H1 (cell line): ENCODE data around the gene TSKS. TPM values are rescaled to one million over a fixed set of nuclear protein-coding genes. Genes with fewer than 3 reads are reported as not detected.

Experiments
- ASH2L ChIP-seq: fragments of 200-600, 300-600 bp; sonication (generic); IDR thresholded peaks from one replicate; pipeline ENCODE4 v1.7.1; 2017; ENCODE audit warnings: low read length
- BCL11A ChIP-seq, 2 experiments: IDR thresholded peaks; one replicate each; pipeline ENCODE4 v1.6.1; 2011; ENCODE audit warnings: low read depth in 2 of 2, low read length in 2 of 2, mild to moderate bottlenecking in 2 of 2
- BRCA1 ChIP-seq: IDR thresholded peaks from 2 replicates; pipeline ENCODE4 v1.6.1; 2012; ENCODE audit warnings: low read depth, low read length, improper control_type of control experiment
- CBX8 ChIP-seq: fragments of 300-800, 300-1000 bp; sonication (generic); IDR thresholded peaks from 2 replicates; pipeline ENCODE4 v1.7.1; 2016; ENCODE audit warnings: low read depth, low read length, borderline replicate concordance
- GABPA ChIP-seq: IDR thresholded peaks from 2 replicates; pipeline ENCODE4 v1.6.1; 2011; ENCODE audit warnings: mild to moderate bottlenecking, low read length, moderate library complexity, borderline replicate concordance; ENCODE audit not compliant: insufficient read depth
- HDAC6 ChIP-seq: IDR thresholded peaks from one replicate; pipeline ENCODE4 v1.7.1; 2012; ENCODE audit warnings: low read depth, mild to moderate bottlenecking, inconsistent platforms, low read length, moderate library complexity
- JUN ChIP-seq: IDR thresholded peaks from 2 replicates; pipeline ENCODE4 v1.6.1; 2011; ENCODE audit warnings: low read depth, mild to moderate bottlenecking, improper control_type of control experiment, low read length
- KDM1A ChIP-seq: fragments of 200-600, 300-600 bp; sonication (generic); IDR thresholded peaks from 2 replicates; pipeline ENCODE4 v1.7.1; 2016; ENCODE audit warnings: mild to moderate bottlenecking, low read length, borderline replicate concordance
- KDM5A ChIP-seq: fragments of 200-600 bp; IDR thresholded peaks from 2 replicates; pipeline ENCODE4 v1.7.1; 2012; ENCODE audit warnings: mild to moderate bottlenecking, low read length, inconsistent platforms, mixed read lengths
- POU5F1 ChIP-seq: IDR thresholded peaks from 2 replicates; pipeline ENCODE4 v1.6.1; 2011; ENCODE audit warnings: low read depth, mild to moderate bottlenecking, low read length, moderate library complexity
- SAP30 ChIP-seq: fragments of 300-600 bp; sonication (generic); IDR thresholded peaks from 2 replicates; pipeline ENCODE4 v1.7.1; 2012; ENCODE audit warnings: low read length, moderate library complexity, mild to moderate bottlenecking, inconsistent platforms; ENCODE audit not compliant: insufficient read depth, insufficient replicate concordance
- SIX5 ChIP-seq: IDR thresholded peaks from 2 replicates; pipeline ENCODE4 v1.6.1; 2011; ENCODE audit warnings: mild to moderate bottlenecking, low read depth, low read length
- SP2 ChIP-seq: IDR thresholded peaks from 2 replicates; pipeline ENCODE4 v1.6.1; 2012; ENCODE audit warnings: mild to moderate bottlenecking, low read length, inconsistent platforms
- SP4 ChIP-seq: IDR thresholded peaks from 2 replicates; pipeline ENCODE4 v1.6.1; 2012; ENCODE audit warnings: low read length, inconsistent platforms
- SUZ12 ChIP-seq: fragments of 200-600 bp; sonication (generic); IDR thresholded peaks from 2 replicates; pipeline ENCODE4 v1.6.1; 2012; ENCODE audit warnings: mild to moderate bottlenecking, inconsistent platforms, low read length, moderate library complexity, mixed read lengths
- TEAD4 ChIP-seq: IDR thresholded peaks from 2 replicates; pipeline ENCODE4 v1.6.1; 2012; ENCODE audit warnings: low read depth, low read length, inconsistent platforms, mixed read lengths
- YY1 ChIP-seq: IDR thresholded peaks from 2 replicates; pipeline ENCODE4 v1.6.1; 2011; ENCODE audit warnings: low read depth, mild to moderate bottlenecking, low read length
- polyA plus RNA-seq, 7 experiments: library from polyadenylated mRNA; depleted of rRNA in 3 of 7; stranded (reverse) in 5 of 7; unstranded in 2 of 7; fragments of >200 nt in 5 of 7; fragments of 200-250 nt in 2 of 7; gene quantifications; 1 replicate in 5 of 7; 2 replicates in 1 of 7; 4 replicates in 1 of 7; pipeline versions ENCODE4 v1.2.1 to v1.2.3, GENCODE V29; 2011 to 2013; ENCODE audit warnings: missing spikeins in 2 of 7, mixed read lengths in 2 of 7
- total RNA-seq: library from RNA; stranded (reverse); fragmentation: NEBNext Ultra II Directional; extraction: Animal tissue kit (Norgen Biotek cat#: 25700); gene quantifications from 2 replicates; pipeline ENCODE4 v1.2.1, GENCODE V29; 2021
- TF ChIP-seq, protein P1 (sequence below): IDR thresholded peaks from 2 replicates; pipeline ENCODE4 v1.6.1; 2012; ENCODE audit warnings: low read length, inconsistent platforms
- TF ChIP-seq, protein P2 (sequence below), 3 experiments: IDR thresholded peaks; 1 replicate in 2 of 3; 2 replicates in 1 of 3; pipeline versions ENCODE4 v1.5.1 to v1.6.1; 2011; ENCODE audit warnings: low read length in 3 of 3, mild to moderate bottlenecking in 3 of 3, inconsistent platforms in 2 of 3, low read depth in 1 of 3, moderate library complexity in 1 of 3; ENCODE audit not compliant: insufficient read depth in 1 of 3; ENCODE audit errors: control extremely low read depth in 1 of 3
- TF ChIP-seq, protein P3 (sequence below): IDR thresholded peaks from 2 replicates; pipeline ENCODE4 v1.6.1; 2012; ENCODE audit warnings: inconsistent platforms

The TSKS gene
- total and polyA plus RNA-seq, 2 of the 8 experiments (the other 6 are each of a cell fraction or from before 2014, with no cell fraction given), result 0.21 TPM; not detected in 1

DNA sequence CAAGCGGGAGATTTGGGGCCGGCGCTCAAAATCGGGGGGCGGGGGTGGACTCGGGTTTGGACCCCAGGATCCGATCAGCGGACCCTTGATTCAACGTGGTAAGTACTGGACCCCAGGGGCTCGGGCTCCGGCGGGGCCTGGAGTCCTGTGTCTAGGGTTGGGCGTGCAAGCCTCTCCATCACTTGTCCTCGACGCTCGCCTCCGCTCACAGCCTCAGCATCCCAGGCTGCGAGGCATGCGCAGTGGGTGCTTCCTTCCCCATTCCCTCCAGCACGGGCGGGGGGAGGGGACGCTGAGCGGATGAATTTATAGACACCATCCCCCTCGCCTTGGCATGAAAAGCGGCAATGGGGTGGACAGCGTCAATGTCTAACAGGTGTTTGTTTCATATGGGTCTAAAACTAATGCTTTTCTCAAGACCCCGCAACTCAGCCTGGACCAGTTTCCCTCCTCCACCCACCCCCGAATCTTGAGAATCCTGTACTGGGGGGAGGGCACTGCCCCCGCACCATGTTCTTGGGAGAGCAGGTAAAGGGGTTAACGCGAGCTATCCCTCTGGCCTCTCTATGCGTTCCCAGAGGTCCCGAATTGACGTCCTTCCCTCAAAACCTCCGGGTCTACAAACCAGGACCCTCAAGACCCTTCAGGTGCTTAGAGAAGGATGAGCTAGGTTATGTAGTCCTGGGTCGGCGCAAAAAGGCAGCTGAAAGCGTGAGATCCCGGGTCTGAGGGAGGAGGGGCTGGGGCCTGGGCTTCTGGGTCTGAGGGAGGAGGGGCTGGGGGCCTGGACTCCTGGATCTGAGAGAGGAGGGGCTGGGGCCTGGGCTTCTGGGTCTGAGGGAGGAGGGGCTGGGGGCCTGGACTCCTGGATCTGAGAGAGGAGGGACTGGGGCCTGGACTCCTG lies 71.6 kb downstream of the TSKS start (continued):
- TF ChIP-seq KDM1A (peak; percentile 72; the same call in 1 of the 2 replicates), SIX5 (no peak), HDAC6 (no peak), KDM5A (no peak), POU5F1 (no peak), YY1 (no peak), GABPA (no peak), SUZ12 (no peak), SP4 (no peak), JUN (no peak), ASH2L (no peak), SP2 (no peak), BCL11A (IDR thresholded peaks at IDR 0.05; ENCODE audit: low read depth in 2 of 2, low read length in 2 of 2) (no peak), BRCA1 (no peak), CBX8 (no peak), TEAD4 (no peak), SAP30 (no peak)
- TF ChIP-seq, protein P1, sequence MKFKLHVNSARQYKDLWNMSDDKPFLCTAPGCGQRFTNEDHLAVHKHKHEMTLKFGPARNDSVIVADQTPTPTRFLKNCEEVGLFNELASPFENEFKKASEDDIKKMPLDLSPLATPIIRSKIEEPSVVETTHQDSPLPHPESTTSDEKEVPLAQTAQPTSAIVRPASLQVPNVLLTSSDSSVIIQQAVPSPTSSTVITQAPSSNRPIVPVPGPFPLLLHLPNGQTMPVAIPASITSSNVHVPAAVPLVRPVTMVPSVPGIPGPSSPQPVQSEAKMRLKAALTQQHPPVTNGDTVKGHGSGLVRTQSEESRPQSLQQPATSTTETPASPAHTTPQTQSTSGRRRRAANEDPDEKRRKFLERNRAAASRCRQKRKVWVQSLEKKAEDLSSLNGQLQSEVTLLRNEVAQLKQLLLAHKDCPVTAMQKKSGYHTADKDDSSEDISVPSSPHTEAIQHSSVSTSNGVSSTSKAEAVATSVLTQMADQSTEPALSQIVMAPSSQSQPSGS, result no peak
- TF ChIP-seq, protein P2, sequence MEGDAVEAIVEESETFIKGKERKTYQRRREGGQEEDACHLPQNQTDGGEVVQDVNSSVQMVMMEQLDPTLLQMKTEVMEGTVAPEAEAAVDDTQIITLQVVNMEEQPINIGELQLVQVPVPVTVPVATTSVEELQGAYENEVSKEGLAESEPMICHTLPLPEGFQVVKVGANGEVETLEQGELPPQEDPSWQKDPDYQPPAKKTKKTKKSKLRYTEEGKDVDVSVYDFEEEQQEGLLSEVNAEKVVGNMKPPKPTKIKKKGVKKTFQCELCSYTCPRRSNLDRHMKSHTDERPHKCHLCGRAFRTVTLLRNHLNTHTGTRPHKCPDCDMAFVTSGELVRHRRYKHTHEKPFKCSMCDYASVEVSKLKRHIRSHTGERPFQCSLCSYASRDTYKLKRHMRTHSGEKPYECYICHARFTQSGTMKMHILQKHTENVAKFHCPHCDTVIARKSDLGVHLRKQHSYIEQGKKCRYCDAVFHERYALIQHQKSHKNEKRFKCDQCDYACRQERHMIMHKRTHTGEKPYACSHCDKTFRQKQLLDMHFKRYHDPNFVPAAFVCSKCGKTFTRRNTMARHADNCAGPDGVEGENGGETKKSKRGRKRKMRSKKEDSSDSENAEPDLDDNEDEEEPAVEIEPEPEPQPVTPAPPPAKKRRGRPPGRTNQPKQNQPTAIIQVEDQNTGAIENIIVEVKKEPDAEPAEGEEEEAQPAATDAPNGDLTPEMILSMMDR (IDR thresholded peaks at IDR 0.05; ENCODE audit: control extremely low read depth in 1 of 3, insufficient read depth in 1 of 3, low read depth in 1 of 3, low read length in 3 of 3), result no peak; a peak in 1 of 4 replicates
- TF ChIP-seq, protein P3, sequence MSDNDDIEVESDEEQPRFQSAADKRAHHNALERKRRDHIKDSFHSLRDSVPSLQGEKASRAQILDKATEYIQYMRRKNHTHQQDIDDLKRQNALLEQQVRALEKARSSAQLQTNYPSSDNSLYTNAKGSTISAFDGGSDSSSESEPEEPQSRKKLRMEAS, result peak; percentile 47
